Activated CD8-positive, alpha-beta memory T cell treated with anti-CD3 and anti-CD28 coated beads for 48 hours (primary cell): ENCODE measurements around the gene RLIM.
"Not testable (repeated sequence)": the region's sequence is repeated elsewhere in the genome, so short reads cannot be mapped to it uniquely, and the experiment has no call there.

ENCODE experiments used
- DNase-seq, 3 experiments: peaks; one replicate each; pipeline ENCODE4 v3.0.0-alpha.2; 2020; ENCODE audit warnings: low read depth in 2 of 3, low spot score in 2 of 3

RLIM gene, protein sequence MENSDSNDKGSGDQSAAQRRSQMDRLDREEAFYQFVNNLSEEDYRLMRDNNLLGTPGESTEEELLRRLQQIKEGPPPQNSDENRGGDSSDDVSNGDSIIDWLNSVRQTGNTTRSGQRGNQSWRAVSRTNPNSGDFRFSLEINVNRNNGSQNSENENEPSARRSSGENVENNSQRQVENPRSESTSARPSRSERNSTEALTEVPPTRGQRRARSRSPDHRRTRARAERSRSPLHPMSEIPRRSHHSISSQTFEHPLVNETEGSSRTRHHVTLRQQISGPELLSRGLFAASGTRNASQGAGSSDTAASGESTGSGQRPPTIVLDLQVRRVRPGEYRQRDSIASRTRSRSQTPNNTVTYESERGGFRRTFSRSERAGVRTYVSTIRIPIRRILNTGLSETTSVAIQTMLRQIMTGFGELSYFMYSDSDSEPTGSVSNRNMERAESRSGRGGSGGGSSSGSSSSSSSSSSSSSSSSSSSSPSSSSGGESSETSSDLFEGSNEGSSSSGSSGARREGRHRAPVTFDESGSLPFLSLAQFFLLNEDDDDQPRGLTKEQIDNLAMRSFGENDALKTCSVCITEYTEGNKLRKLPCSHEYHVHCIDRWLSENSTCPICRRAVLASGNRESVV

DNA sequence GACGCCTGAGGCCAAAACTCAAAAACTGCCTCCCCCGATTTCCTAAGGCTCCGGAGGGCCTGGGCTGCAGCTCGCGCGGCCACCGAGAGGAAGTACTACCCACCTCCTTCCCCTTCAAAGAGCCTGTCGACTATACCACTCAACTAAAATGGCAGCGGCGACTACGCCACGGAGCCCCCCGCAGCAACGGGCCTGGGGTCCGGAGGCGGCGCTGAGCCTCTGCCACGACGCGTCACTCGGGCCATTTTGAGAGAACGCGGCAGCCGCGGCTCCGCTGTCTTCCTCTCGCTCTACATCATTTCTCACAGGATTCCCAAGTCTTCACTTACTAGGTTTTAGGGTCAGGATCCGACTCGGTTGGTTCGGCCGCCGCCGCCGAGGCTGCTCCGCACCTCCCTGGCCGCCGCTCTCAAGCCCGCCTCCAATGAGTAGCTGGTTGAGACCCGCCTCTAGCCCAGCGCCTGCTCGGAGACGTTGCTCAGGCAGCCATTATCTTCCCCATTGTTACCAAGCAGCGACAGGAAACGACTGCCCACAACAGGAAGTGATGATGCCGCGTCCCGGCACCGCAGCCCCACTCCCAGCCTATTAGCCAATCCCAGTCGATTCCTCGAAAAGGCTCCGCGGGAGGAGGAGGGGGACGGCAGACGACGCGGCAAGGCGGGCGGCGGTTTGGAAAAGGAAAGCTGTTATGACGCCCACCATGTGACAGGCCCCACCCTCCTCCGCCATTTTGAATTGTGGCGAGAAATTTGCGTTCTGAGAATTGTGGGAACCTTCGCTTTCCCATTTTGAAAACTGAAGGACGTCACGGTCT, at the start of gene RLIM:
RLIM (minus strand) TSS at position 532 of the 817 bp plus-strand sequence. CDS start 18,647 bp downstream, outside the sequence.
- peak; percentile 25 to 86 (median 61) for DNase-seq

DNA sequence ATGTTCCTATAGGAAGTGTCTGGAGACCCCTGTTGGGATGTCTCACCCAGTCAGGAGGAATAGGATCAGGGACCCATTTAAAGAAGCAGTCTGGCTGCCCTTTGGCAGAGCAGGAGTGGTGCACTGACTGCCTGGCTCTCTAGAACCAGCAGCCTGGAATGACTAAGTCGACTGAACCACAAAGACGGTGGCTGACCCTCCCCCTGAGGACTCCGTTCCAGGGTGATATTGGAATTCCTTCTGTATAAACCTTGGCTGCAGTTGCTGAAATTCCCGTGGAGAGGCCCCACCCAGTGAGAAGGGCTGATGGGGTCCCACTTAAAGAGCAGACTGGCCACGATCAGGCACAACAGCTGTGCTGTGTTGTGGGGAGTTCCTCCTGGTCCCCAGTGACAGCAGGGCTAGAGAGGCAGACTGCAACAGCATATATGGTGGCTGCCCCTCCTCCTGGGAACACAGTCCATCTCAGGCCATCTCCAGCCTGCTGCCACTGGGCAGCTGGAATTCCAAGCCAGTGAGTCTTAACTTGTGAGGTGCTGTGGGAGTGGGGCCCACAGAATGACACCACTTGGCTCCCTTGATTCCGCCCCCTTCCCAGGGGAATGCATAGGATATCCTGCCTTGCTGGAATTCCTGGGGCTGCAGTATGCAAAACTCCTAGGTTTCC, 41.8 kb upstream of the RLIM start:
- DNase-seq, result no peak

DNA sequence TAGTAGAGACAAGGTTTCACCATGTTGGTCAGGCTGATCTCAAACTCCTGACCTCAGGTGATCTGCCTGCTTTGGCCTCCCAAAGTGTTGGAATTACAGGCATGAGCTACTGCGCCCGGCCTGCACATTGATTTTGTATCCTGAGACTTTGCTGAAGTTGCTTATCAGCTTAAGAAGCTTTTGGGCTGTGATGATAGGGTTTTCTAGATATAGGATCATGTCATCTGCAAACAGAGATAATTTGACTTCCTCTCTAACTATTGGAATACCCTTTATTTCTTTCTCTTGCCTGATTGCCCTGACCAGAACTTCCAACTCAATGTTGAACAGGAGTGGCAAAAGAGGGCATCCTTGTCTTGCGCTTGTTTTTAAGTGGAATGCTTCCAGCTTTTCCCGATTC, 40.5 kb upstream of the RLIM start:
- DNase-seq, result not testable (repeated sequence)

DNA sequence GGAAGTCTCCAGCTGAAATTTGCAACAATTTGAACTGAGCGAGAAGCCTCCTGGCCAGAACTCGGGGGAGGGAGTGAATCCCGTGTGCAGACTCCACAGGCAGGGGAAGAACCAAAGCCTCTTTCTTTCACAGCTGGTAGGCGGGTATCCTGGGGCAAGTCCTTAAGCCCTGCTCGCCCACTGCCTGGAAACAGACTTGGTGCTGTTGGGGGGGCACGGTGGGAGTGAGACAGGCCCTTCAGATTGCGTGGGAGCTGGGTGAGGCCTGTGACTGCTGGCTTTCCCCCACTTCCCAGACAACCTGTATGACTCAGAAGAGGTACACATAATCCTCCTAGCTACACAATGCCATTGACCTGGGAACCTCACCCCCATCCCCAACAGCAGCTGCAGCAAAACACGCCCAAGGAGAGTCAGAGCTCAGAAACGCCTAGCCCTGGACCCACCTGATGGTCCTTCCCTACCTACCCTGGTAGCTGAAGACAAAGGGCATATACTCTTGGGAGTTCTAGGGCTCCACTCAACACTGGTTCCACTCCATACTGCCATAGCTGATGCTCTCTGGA, 22.4 kb upstream of the RLIM start:
- DNase-seq, result no peak

DNA sequence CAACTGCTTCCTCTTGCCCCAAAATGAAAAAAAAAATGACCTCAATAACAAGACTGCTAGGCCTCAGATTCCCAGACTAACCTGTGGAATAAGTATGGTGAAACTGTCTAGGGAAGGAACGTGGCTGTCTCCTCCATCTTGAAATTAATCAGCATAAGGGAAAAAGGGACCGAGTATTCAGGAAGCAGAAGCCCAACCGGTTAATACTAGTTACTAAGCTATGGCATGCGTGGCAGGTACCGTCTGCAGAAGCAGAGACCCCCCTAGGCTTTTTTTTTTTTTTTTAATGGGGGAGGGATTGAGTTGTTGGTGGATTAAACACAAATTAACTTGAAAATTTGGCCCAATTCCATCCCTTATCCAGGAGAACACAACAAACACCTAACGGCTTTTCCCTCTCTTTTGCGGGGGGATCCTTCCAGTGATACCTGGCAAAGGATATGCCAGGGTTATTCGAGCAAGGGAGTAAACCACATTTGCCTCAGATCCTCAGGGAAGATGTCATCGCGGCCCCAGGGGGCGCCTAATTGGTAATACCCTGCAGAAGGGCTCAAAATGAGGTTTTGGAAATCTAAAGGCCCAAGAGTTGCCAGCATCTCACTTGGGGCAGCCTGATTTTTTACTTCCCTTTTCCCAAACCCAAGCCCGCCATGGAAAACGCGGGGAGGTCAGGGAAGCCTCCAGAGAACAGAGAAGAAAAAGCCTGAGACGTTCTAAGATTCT, 893 bp downstream of the RLIM start:
- no peak for DNase-seq

DNA sequence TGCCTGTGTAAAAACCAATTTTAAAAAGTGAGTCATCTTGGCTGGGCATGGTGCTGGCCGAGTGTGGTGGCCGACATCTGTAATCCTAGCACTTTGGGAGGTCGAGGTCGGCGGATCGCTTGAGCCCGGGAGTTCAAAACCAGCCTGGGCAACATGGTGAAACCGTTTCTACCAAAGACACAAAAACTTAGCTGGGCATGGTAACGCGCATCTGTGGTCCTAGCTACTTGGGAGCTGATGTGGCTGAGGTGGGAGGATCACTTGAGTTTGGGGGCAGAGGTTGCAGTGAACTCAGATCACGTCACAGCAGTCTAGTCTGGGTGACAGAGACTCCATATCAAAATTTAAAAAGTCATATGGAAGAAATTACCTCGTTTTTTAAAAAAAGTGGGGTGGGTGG, 7.6 kb downstream of the RLIM start:
- DNase-seq, result no peak

DNA sequence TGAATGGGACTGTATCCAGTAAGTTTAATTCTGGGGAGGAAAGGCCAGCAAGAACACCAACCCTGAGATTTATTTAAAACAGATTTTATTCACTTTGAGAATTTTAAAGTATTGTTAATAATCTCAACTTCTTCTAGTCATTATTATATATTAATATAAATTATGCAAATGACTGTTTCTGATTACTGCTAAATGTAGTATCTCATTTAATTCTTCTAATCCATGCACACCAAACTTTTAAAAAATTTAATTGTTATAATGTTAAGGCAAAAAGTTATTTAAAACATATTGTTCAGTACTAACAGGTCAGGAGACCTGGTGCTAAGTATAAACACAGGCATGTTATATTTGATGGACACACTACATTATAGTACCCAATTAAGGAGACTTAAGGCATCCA, 8.1 kb downstream of the RLIM start:
- DNase-seq, result no peak

DNA sequence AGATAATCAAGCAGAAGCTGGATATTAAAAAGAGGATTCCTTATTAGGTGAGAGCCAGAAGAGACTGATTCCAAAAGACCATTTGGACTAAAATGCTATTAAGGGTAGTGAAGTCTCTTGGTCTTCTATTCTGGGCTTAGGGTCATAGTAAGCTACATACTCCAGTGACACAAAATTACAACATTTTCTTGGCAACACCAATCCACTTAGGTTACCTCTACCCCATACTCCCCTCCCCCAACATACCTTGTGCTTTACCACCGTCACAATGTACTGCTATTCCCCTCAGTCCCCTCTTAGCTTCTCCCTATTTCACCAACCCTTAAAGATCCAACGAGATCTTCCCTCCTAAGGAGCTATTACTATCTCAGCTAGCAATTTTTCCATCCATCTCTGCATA, 11.4 kb downstream of the RLIM start:
- DNase-seq, result no peak

DNA sequence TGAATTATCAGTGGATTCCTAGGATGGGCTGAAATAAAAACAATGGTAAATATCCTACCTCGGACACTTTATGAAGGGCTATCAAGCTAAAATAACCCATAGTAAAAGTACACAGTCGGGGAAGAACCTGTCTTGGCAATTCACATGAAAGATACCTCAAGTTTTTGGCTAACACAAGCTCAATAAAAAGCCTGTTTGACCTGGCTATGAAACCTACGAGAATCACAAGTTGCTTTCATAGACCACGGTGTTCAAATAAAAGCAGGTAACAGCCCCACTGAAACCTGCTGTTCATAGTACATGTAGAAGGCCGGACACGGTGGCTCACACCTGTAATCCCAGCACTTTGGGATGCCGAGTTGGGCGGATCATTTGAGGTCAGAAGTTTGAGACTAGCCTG, 12.3 kb downstream of the RLIM start:
- DNase-seq, result no peak

DNA sequence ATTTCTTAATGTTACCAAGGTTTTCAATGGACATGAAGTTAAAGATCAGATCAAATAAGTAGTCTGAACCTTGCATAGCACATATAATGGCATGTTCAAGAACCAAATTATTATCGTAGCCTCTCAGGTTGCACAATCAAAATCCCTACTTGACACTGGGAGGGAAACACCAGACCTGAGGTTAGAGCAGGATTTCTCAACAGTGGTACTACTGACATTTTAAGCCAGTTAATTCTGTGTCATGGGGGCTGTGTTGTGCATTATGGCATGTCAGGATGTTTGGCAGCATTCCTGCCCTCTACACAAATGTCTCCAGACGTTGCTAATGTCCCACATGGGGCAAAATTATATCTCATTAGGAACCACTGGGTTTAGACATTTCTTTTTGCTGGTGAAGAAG, 20.8 kb downstream of the RLIM start:
- DNase-seq, result no peak

DNA sequence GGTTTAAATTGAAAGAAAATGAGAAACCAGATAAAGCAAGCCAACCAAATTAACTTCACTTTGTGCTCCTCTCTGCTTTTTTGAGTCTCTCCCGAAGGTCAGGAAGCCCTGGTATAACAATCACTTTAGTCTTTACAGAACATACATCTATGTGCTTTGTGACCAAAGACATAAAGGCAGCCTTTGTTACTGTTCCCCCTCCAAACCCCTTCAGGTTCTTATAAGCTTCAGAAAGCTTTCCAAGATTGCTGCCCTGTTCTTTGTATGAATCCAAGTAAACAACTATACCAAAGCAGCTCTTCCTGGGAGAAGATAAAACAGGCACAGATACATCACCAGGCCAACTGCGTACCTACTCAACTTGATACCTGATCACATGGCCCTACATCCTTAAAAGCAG, 28.7 kb downstream of the RLIM start:
- no peak for DNase-seq

DNA sequence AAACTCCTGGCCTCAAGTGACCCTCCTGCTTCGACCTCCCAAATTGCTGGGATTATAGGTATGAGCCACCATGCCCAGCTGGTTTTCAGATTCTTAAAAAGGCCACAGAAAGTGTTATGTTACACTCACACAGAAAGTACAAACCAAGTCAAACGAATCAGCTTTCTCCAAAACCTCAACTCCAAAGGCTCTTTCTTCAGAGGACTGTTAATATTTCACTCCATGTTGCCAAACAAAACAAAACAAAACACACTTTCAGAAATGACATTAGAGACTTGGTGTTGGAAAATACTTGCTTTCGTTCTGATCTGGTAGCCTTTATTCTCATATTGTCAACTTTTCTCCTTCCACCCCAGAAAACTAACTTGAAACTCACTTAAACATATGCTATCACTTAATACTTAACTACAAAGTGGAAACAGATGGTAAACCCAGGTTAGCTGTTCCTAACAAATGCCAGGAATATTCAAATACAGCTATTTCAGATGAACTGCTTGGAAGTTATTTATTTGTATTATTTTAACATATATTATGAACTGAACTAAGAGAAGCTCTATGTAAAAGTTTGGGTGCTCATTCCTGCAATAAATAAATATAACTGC, 34.7 kb downstream of the RLIM start:
- DNase-seq, result no peak

DNA sequence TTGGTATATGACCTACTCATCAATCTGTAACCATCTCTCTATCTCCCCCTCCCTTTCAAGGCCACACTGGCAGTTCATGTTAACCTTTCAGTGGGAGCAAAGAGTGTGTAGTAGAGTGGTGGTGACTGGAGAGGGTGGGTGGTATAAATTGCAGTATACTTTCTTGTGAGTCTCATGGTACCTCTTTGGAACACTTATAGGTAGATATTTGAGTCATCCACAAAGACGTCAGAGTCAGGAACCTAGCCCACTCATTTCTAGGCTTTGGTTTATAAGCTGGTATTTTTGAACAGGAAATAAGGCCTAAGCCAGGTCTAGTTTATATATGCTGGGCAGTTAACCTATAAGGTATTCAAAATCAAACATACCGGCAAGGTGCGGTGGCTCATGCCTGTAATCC, 36.3 kb downstream of the RLIM start:
- DNase-seq, result no peak

DNA sequence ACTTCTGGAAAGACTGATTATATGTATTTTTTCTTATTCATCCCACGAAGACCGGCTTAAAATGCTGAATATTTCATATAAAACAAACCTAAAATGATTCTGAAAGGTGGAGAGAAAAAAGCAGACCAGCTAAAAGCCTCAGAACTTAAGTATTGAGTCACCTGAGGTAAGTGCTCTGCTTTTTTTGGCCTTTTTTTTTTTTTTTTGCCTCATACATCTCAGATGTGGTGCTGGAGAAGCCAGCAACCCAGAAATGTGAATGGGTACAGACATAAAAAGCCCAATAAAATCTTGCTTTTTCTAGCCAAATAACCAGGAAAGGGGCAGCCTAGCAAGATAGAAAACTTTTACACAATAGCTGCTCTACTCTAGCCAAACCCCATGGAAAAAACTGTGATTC, 57.0 kb downstream of the RLIM start:
- DNase-seq, result no peak

DNA sequence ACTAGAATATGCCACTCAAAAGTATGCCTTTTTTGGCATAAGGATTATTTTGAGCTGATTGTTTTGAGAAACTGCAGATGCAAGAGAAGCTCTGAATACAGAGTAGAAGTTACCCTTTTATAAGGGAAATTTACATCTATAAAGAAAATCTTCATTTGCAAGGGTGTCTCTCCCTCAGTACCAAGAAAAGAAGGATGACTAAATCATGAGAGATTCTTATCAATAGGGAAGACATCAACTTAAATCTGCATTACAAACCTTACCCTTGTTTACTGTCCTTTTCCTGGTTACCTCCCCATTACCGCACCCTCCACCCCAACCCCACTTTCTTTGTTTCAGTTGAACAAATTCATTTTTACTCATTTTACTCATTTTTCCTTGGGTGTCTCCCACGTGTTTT, 62.5 kb downstream of the RLIM start:
- no peak for DNase-seq

DNA sequence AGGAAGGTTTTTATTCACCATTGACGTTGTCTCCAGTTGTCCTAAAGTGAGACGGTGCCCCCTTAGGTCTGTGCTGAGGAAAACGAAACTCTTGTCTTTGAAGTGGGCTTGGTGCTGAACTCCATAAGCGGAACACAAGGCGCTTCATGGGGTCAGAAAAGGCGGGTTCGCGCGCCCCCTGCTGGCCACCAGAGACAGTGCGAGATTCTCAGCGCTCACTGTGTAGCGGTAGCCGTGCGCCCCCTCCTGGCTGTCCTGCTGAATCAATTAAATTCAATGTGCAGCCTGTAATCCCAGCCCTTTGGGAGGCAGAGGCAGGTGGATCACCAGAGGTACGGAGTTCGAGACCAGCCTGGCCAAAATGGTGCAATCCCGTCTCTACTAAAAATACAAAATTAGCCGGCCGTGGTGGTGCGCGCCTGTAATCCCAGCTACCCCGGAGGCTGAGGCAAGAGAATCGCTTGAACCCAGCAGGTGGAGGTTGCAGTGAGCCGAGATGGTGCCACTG, 64.1 kb downstream of the RLIM start:
- peak; percentile 58 to 86 (median 74) for DNase-seq

DNA sequence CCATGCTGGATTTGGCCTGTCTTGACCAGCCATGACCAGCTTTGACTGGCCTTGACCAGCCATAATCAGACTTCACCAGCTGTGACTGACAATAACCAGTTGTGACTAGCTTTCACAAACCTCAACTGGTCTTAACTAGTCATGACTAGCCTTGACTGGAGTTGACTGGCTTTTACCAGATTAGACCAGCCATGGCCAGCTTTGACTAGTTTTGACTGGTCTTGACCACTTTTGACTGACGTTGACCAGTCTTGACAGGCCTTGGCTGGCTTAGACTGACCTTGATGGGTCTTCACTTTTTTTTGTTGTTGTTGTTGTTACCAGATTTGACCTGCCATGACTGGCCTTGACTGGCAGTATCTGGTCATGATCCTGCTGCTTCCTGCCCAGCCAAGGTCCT, 67.4 kb downstream of the RLIM start:
- DNase-seq, result no peak

DNA sequence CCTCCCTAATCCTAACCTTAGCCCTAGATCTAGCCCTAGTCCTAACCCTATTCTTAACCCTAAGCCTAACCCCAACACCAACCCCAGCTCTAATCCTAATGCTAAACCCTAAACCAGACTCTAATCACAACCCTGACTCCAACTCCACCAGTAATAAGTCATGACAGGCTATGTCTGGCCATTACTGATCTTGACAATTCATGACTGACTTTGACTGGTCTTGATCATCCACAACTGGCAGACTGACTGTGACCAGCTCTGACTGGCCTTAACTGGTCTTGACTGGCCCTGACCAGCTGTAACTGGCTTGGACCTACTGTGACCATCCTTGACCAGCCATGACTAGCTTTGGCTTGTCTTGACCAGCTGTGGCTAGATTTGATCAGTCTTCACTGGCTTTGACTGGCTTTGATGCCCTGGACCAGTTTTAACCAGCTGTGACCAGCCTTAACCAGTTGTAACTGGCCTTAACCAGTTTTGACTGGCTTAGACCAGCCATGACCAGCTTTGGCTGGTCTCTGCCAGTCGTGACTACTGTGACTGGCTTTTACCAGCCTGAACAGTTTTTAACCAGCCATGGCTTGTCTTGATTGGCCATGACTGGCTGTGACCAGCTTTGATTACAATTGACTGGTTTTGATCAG, 68.4 kb downstream of the RLIM start:
- DNase-seq, result no peak

DNA sequence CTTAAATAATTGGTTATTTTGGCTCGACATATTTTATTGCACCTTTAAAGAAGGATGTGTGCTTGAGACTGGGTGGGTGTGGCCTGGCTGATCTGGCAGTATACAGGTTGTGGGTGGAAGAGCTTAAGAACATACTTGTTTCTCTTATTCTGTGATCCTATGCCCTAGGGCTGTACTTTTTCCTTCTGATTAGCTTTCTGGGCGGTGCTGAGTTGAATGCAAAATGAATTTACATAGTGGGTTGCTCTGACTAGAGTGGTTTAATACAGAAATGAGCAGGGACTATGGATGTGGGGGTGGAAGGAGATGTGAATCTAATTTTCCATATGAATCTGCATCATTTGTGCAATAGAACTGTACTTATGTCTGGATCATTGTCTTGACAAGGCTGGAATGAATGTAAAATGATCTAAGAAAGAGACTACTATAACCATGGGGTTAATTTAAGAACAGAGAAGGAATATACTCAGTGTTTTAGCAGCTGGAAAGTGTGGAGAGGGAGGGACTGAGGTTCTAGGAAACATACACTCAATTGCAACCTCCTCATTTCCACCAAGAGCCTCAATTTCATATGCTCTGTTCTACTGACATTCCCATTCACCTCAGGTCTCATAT, 73.7 kb downstream of the RLIM start:
- DNase-seq, result no peak
